Measurements from ENCODE around the gene TRAP1.
A peak's percentile ranks its signal among the peaks of the same experiment; 100 is the strongest.
"Not testable (repeated sequence)": the region's sequence is repeated elsewhere in the genome, so short reads cannot be mapped to it uniquely, and the experiment has no call there.

The TRAP1 gene

GRCh38 chr16:3735541-3735940 lies 18.2 kb upstream of the TRAP1 start:
- no peak for DNase-seq

GRCh38 chr16:3734758-3735221 lies 17.5 kb upstream of the TRAP1 start:
- DNase-seq, result no peak

GRCh38 chr16:3734084-3734757 lies 16.9 kb upstream of the TRAP1 start:
- no peak for DNase-seq

GRCh38 chr16:3732171-3732570 lies 14.8 kb upstream of the TRAP1 start:
- no peak for DNase-seq

- no peak for DNase-seq
These were observed 14.0 kb upstream of the TRAP1 start for GRCh38 chr16:3731126-3731935.

GRCh38 chr16:3730161-3731125 lies 13.1 kb upstream of the TRAP1 start:
- no peak for DNase-seq

- no peak for DNase-seq
These were observed 12.1 kb upstream of the TRAP1 start for GRCh38 chr16:3729161-3730112.

- no peak for DNase-seq
These were observed 11.3 kb upstream of the TRAP1 start for GRCh38 chr16:3728424-3729160.

GRCh38 chr16:3727806-3728381 lies 10.6 kb upstream of the TRAP1 start:
- no peak for DNase-seq

- DNase-seq, result no peak
These were observed 8.8 kb upstream of the TRAP1 start for GRCh38 chr16:3726021-3726687.

GRCh38 chr16:3725276-3725675 lies 8.0 kb upstream of the TRAP1 start:
- DNase-seq, result no peak

- DNase-seq, result no peak
These were observed 5.2 kb upstream of the TRAP1 start for GRCh38 chr16:3722508-3722907.

GRCh38 chr16:3720418-3720817 lies 3.1 kb upstream of the TRAP1 start:
- no peak for DNase-seq

GRCh38 chr16:3718628-3719027 lies 1.3 kb upstream of the TRAP1 start:
- no peak for DNase-seq

- DNase-seq, result no peak
These were observed 681 bp upstream of the TRAP1 start for GRCh38 chr16:3718019-3718391.

- DNase-seq, result peak; percentile 45
These were observed 491 bp downstream of the TRAP1 start for GRCh38 chr16:3716831-3717234.

GRCh38 chr16:3715430-3715829 lies 1.9 kb downstream of the TRAP1 start:
- no peak for DNase-seq

- not testable (repeated sequence) for DNase-seq
These were observed 2.9 kb downstream of the TRAP1 start for GRCh38 chr16:3714378-3714777.

- DNase-seq, result no peak
These were observed 3.6 kb downstream of the TRAP1 start for GRCh38 chr16:3713587-3714242.

- no peak for DNase-seq
These were observed 4.4 kb downstream of the TRAP1 start for GRCh38 chr16:3712861-3713372.
